ENCODE measurements around the gene RAB1B. TPM values are rescaled to one million over a fixed set of nuclear protein-coding genes. Genes with fewer than 3 reads are reported as not detected.

RAB1B gene
- polyA plus RNA-seq, 1 donor = 122 TPM

- WGBS (ENCODE audit: insufficient coverage, low lambda C conversion rate) = 96% methylated on average over 5 of the region's 26 CpGs
- DNase-seq = no peak
- Histone ChIP-seq H3K36me3 (ENCODE audit: control insufficient read depth, insufficient read depth, low read length) (peaks cover 40% of the 10 kb centered on the region), H3K27ac (ENCODE audit: low read length) (no peak overlapping the region), H3K4me1 (ENCODE audit: control insufficient read depth, insufficient read depth, low read length) (peaks cover 15% of the 10 kb centered on the region), H3K9me3 (ENCODE audit: control insufficient read depth, low read depth, low read length) (peaks cover 2% of the 10 kb centered on the region), H3K4me3 (ENCODE audit: low read length) (no peak overlapping the region), H3K27me3 (ENCODE audit: control insufficient read depth, insufficient read depth, low read length) (no peaks in the 10 kb centered on the region)
Observed at GRCh38 chr11:66265531-66266377, 2.7 kb upstream of the RAB1B start.

GRCh38 chr11:66266378-66267038, 1.9 kb upstream of the RAB1B start:
- Histone ChIP-seq H3K4me1 (ENCODE audit: control insufficient read depth, insufficient read depth, low read length) (peaks cover 15% of the 10 kb centered on the region), H3K27me3 (ENCODE audit: control insufficient read depth, insufficient read depth, low read length) (no peaks in the 10 kb centered on the region), H3K4me3 (ENCODE audit: low read length) (peak overlapping the region; percentile 87), H3K36me3 (ENCODE audit: control insufficient read depth, insufficient read depth, low read length) (peaks cover 41% of the 10 kb centered on the region), H3K9me3 (ENCODE audit: control insufficient read depth, low read depth, low read length) (peaks cover 2% of the 10 kb centered on the region), H3K27ac (ENCODE audit: low read length) (peak overlapping the region; percentile 91)
- no peak for DNase-seq
- WGBS (ENCODE audit: insufficient coverage, low lambda C conversion rate) = no CpG with 5 or more reads among the region's 20 CpGs

GRCh38 chr11:66267039-66267378, 1.4 kb upstream of the RAB1B start:
- peaks cover 2% of the 10 kb centered on the region for H3K9me3 ChIP-seq (ENCODE audit: control insufficient read depth, low read depth, low read length)
- H3K36me3 ChIP-seq (ENCODE audit: control insufficient read depth, insufficient read depth, low read length) = peaks cover 43% of the 10 kb centered on the region
- H3K27me3 ChIP-seq (ENCODE audit: control insufficient read depth, insufficient read depth, low read length) = no peaks in the 10 kb centered on the region
- peak overlapping the region; percentile 87 for H3K4me3 ChIP-seq (ENCODE audit: low read length)
- no peak for DNase-seq
- H3K27ac ChIP-seq (ENCODE audit: low read length) = peak overlapping the region; percentile 91
- H3K4me1 ChIP-seq (ENCODE audit: control insufficient read depth, insufficient read depth, low read length) = peaks cover 15% of the 10 kb centered on the region
- WGBS (ENCODE audit: insufficient coverage, low lambda C conversion rate) = no CpG with 5 or more reads among the region's 13 CpGs

- Histone ChIP-seq H3K36me3 (ENCODE audit: control insufficient read depth, insufficient read depth, low read length) (peaks cover 44% of the 10 kb centered on the region), H3K27ac (ENCODE audit: low read length) (peak overlapping the region; percentile 91), H3K4me1 (ENCODE audit: control insufficient read depth, insufficient read depth, low read length) (peaks cover 15% of the 10 kb centered on the region), H3K27me3 (ENCODE audit: control insufficient read depth, insufficient read depth, low read length) (no peaks in the 10 kb centered on the region), H3K9me3 (ENCODE audit: control insufficient read depth, low read depth, low read length) (peaks cover 2% of the 10 kb centered on the region), H3K4me3 (ENCODE audit: low read length) (peak overlapping the region; percentile 87)
- DNase-seq = peak; percentile 73 to 87
- no CpG with 5 or more reads among the region's 61 CpGs for WGBS (ENCODE audit: insufficient coverage, low lambda C conversion rate)
Observed at GRCh38 chr11:66267379-66268243, 828 bp upstream of the RAB1B start.

GRCh38 chr11:66268952-66269905, 790 bp downstream of the RAB1B start:
- peak overlapping the region; percentile 91 for H3K27ac ChIP-seq (ENCODE audit: low read length)
- H3K4me3 ChIP-seq (ENCODE audit: low read length) = peak overlapping the region; percentile 86
- peaks cover 2% of the 10 kb centered on the region for H3K9me3 ChIP-seq (ENCODE audit: control insufficient read depth, low read depth, low read length)
- H3K4me1 ChIP-seq (ENCODE audit: control insufficient read depth, insufficient read depth, low read length) = peaks cover 15% of the 10 kb centered on the region
- peaks cover 48% of the 10 kb centered on the region for H3K36me3 ChIP-seq (ENCODE audit: control insufficient read depth, insufficient read depth, low read length)
- no peaks in the 10 kb centered on the region for H3K27me3 ChIP-seq (ENCODE audit: control insufficient read depth, insufficient read depth, low read length)
- DNase-seq = peak in 1 of 2 donors; percentile 57
- WGBS (ENCODE audit: insufficient coverage, low lambda C conversion rate) = no CpG with 5 or more reads among the region's 32 CpGs

- no peak for DNase-seq
- no CpG with 5 or more reads among the region's 7 CpGs for WGBS (ENCODE audit: insufficient coverage, low lambda C conversion rate)
- peaks cover 2% of the 10 kb centered on the region for H3K9me3 ChIP-seq (ENCODE audit: control insufficient read depth, low read depth, low read length)
- no peak overlapping the region for H3K27ac ChIP-seq (ENCODE audit: low read length)
- H3K36me3 ChIP-seq (ENCODE audit: control insufficient read depth, insufficient read depth, low read length) = peaks cover 56% of the 10 kb centered on the region
- H3K27me3 ChIP-seq (ENCODE audit: control insufficient read depth, insufficient read depth, low read length) = no peaks in the 10 kb centered on the region
- no peak overlapping the region for H3K4me3 ChIP-seq (ENCODE audit: low read length)
- peaks cover 12% of the 10 kb centered on the region for H3K4me1 ChIP-seq (ENCODE audit: control insufficient read depth, insufficient read depth, low read length)
Observed at GRCh38 chr11:66271816-66272215, 3.4 kb downstream of the RAB1B start.

GRCh38 chr11:66272596-66272995, 4.2 kb downstream of the RAB1B start:
- no CpG with 5 or more reads among the region's 2 CpGs for WGBS (ENCODE audit: insufficient coverage, low lambda C conversion rate)
- Histone ChIP-seq H3K9me3 (ENCODE audit: control insufficient read depth, low read depth, low read length) (peaks cover 2% of the 10 kb centered on the region), H3K36me3 (ENCODE audit: control insufficient read depth, insufficient read depth, low read length) (peaks cover 56% of the 10 kb centered on the region), H3K27ac (ENCODE audit: low read length) (no peak overlapping the region), H3K27me3 (ENCODE audit: control insufficient read depth, insufficient read depth, low read length) (no peaks in the 10 kb centered on the region), H3K4me3 (ENCODE audit: low read length) (no peak overlapping the region), H3K4me1 (ENCODE audit: control insufficient read depth, insufficient read depth, low read length) (peaks cover 12% of the 10 kb centered on the region)
- no peak for DNase-seq

GRCh38 chr11:66274219-66274618, 5.8 kb downstream of the RAB1B start:
- peaks cover 56% of the 10 kb centered on the region for H3K36me3 ChIP-seq (ENCODE audit: control insufficient read depth, insufficient read depth, low read length)
- H3K4me3 ChIP-seq (ENCODE audit: low read length) = no peak overlapping the region
- peaks cover 8% of the 10 kb centered on the region for H3K27me3 ChIP-seq (ENCODE audit: control insufficient read depth, insufficient read depth, low read length)
- H3K4me1 ChIP-seq (ENCODE audit: control insufficient read depth, insufficient read depth, low read length) = peaks cover 12% of the 10 kb centered on the region
- no peak overlapping the region for H3K27ac ChIP-seq (ENCODE audit: low read length)
- no peak for DNase-seq
- WGBS (ENCODE audit: insufficient coverage, low lambda C conversion rate) = no CpG with 5 or more reads among the region's 1 CpG
- no peaks in the 10 kb centered on the region for H3K9me3 ChIP-seq (ENCODE audit: control insufficient read depth, low read depth, low read length)

GRCh38 chr11:66275396-66275795, 7.0 kb downstream of the RAB1B start:
- Histone ChIP-seq H3K4me3 (ENCODE audit: low read length) (no peak overlapping the region), H3K4me1 (ENCODE audit: control insufficient read depth, insufficient read depth, low read length) (peaks cover 8% of the 10 kb centered on the region), H3K9me3 (ENCODE audit: control insufficient read depth, low read depth, low read length) (no peaks in the 10 kb centered on the region), H3K36me3 (ENCODE audit: control insufficient read depth, insufficient read depth, low read length) (peaks cover 55% of the 10 kb centered on the region), H3K27ac (ENCODE audit: low read length) (no peak overlapping the region), H3K27me3 (ENCODE audit: control insufficient read depth, insufficient read depth, low read length) (peaks cover 8% of the 10 kb centered on the region)
- no CpG with 5 or more reads among the region's 8 CpGs for WGBS (ENCODE audit: insufficient coverage, low lambda C conversion rate)
- no peak for DNase-seq

Data from large intestine (tissue), 3 donors.